ENCODE data around the gene NAA20. TPM values are rescaled to one million over a fixed set of nuclear protein-coding genes. Genes with fewer than 3 reads are reported as not detected.
A peak's percentile ranks its signal among the peaks of the same experiment; 100 is the strongest.

NAA20 gene
- total RNA-seq, 4 donors from 2014 or later: 45.5 to 73.2 (median 61.5) TPM

GRCh38 chr20:20036756-20037155, 19.6 kb downstream of the NAA20 start:
- H3K36me3 ChIP-seq: peaks cover 0 to 99% of the 10 kb centered on the region in 2 donors
- no peaks in the 10 kb centered on the region for H3K27me3 ChIP-seq
- TF ChIP-seq POLR2A (IDR thresholded peaks at IDR 0.05): no peak
- TF ChIP-seq, protein P1, sequence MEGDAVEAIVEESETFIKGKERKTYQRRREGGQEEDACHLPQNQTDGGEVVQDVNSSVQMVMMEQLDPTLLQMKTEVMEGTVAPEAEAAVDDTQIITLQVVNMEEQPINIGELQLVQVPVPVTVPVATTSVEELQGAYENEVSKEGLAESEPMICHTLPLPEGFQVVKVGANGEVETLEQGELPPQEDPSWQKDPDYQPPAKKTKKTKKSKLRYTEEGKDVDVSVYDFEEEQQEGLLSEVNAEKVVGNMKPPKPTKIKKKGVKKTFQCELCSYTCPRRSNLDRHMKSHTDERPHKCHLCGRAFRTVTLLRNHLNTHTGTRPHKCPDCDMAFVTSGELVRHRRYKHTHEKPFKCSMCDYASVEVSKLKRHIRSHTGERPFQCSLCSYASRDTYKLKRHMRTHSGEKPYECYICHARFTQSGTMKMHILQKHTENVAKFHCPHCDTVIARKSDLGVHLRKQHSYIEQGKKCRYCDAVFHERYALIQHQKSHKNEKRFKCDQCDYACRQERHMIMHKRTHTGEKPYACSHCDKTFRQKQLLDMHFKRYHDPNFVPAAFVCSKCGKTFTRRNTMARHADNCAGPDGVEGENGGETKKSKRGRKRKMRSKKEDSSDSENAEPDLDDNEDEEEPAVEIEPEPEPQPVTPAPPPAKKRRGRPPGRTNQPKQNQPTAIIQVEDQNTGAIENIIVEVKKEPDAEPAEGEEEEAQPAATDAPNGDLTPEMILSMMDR (IDR thresholded peaks at IDR 0.05 in 4 of 5, conservative IDR thresholded peaks at IDR 0.05 in 1 of 5): no peak
- no peaks in the 10 kb centered on the region for H3K9me3 ChIP-seq
- DNase-seq: no peak
- H3K4me3 ChIP-seq: no peak overlapping the region
- no peak overlapping the region for H3K27ac ChIP-seq
- in situ Hi-C loops (cut with MboI; ENCODE audit: low sequenced_read_pairs in 4 of 4) (no loop called here), intact Hi-C loops (cut with DNase I; ENCODE audit: low total_unique reads) (no loop called here)
- ATAC-seq: no peak
- no peaks in the 10 kb centered on the region for H3K4me1 ChIP-seq

GRCh38 chr20:20037960-20038359, 20.8 kb downstream of the NAA20 start:
- no peak for DNase-seq
- Histone ChIP-seq H3K4me1 (no peaks in the 10 kb centered on the region), H3K27me3 (no peaks in the 10 kb centered on the region), H3K27ac (no peak overlapping the region), H3K36me3 (peaks cover 0 to 99% of the 10 kb centered on the region in 2 donors), H3K4me3 (no peak overlapping the region), H3K9me3 (no peaks in the 10 kb centered on the region)
- in situ Hi-C loops (cut with MboI; ENCODE audit: low sequenced_read_pairs in 4 of 4) (no loop called here), intact Hi-C loops (cut with DNase I; ENCODE audit: low total_unique reads) (no loop called here)
- TF ChIP-seq, protein P1 (IDR thresholded peaks at IDR 0.05 in 4 of 5, conservative IDR thresholded peaks at IDR 0.05 in 1 of 5): no peak
- TF ChIP-seq POLR2A (IDR thresholded peaks at IDR 0.05): no peak
- no peak for ATAC-seq

DNA sequence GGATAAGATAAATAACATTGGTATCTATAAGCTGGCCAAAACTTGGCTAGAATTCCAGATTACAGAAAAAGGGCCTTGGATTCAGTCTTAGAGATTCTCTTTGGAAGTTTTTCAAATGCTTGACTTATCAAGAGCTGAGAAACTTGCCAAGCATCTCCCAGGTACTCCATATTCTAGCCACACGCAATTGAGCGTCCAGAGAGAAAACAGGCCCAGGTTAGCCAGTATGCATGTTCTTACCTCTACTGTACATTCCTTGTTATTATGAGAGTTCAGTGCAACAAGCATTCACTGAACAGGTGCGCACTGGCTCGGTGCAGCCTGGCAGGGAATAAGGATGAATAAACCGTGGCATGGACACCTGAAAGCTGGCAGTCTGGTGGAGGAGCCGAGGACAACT, 21.4 kb downstream of the NAA20 start:
- Histone ChIP-seq H3K27ac (no peak overlapping the region), H3K36me3 (peaks cover 0 to 99% of the 10 kb centered on the region in 2 donors), H3K27me3 (no peaks in the 10 kb centered on the region), H3K9me3 (no peaks in the 10 kb centered on the region), H3K4me1 (no peaks in the 10 kb centered on the region), H3K4me3 (no peak overlapping the region)
- no peak for DNase-seq
- no peak for ATAC-seq
- TF ChIP-seq POLR2A (IDR thresholded peaks at IDR 0.05): no peak
- in situ Hi-C loops (cut with MboI; ENCODE audit: low sequenced_read_pairs in 4 of 4) (no loop called here), intact Hi-C loops (cut with DNase I; ENCODE audit: low total_unique reads) (no loop called here)

DNA sequence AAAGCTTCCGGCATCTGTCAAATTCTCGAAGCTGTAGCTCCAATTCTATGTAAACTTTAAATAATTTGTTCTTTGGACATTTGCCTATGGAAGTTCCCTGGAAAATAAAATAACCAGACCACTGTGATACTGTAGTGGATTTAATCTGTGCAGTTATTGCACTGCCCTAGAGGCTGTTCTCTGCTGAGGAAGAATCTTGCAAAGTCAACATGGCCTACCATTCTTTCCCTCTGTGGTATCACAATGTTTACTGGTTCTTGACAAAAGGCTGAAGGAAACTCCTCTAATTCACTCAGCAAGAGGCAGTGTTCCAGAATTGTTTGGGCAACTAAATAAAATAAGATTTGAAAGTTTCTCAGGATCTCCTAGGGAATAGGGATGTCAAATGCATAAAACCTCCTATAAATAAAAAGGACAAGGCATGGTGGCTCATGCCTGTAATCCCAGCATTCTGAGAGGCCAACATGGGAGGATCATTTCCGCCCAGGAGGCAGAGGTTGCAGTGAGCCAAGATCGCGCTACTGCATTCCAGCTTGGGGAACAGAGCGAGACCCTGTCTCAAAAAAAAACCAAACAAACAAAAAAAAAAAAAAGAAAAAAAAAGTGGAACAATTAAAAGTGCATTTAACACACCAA, 22.7 kb downstream of the NAA20 start:
- intact Hi-C loops (cut with DNase I; ENCODE audit: low total_unique reads) (loop anchor here (10.0 kb wide), 1 partner anchor 535 kb away; no protein-coding TSS in a partner anchor), in situ Hi-C loops (cut with MboI; ENCODE audit: low sequenced_read_pairs in 4 of 4) (no loop called here)
- H3K9me3 ChIP-seq: no peaks in the 10 kb centered on the region
- H3K27ac ChIP-seq: no peak overlapping the region
- no peaks in the 10 kb centered on the region for H3K27me3 ChIP-seq
- no peaks in the 10 kb centered on the region for H3K4me1 ChIP-seq
- ATAC-seq (no peak), DNase-seq (no peak)
- H3K4me3 ChIP-seq: no peak overlapping the region
- TF ChIP-seq POLR2A (IDR thresholded peaks at IDR 0.05): no peak
- TF ChIP-seq, protein P1 (IDR thresholded peaks at IDR 0.05 in 4 of 5, conservative IDR thresholded peaks at IDR 0.05 in 1 of 5): no peak
- peaks cover 0 to 100% of the 10 kb centered on the region in 2 donors for H3K36me3 ChIP-seq

GRCh38 chr20:20051767-20052073, 34.6 kb downstream of the NAA20 start:
- Histone ChIP-seq H3K9me3 (no peaks in the 10 kb centered on the region), H3K4me3 (peak overlapping the region; percentile 79 to 97 (median 95)), H3K4me1 (peaks cover 15 to 18% of the 10 kb centered on the region in 2 donors), H3K36me3 (peaks cover 0 to 41% of the 10 kb centered on the region in 2 donors), H3K27me3 (no peaks in the 10 kb centered on the region), H3K27ac (peak overlapping the region; percentile 84 to 95 (median 86))
- TF ChIP-seq, protein P1 (IDR thresholded peaks at IDR 0.05 in 4 of 5, conservative IDR thresholded peaks at IDR 0.05 in 1 of 5): no peak
- TF ChIP-seq POLR2A (IDR thresholded peaks at IDR 0.05): no peak
- in situ Hi-C loops (cut with MboI; ENCODE audit: low sequenced_read_pairs in 4 of 4) (no loop called here), intact Hi-C loops (cut with DNase I; ENCODE audit: low total_unique reads) (loop anchor here (1.0 to 5.0 kb wide), 2 partner anchors 34 to 1251 kb away; partner anchors contain the start of genes NAA20 and XRN2)
- no peak for DNase-seq
- no peak for ATAC-seq
